Measurements from ENCODE around the gene SUN1.

The SUN1 gene

GRCh38 chr7:876972-877311 lies 44.7 kb downstream of the SUN1 start:
- DNase-seq (ENCODE audit: low read depth) = peak; percentile 23

- DNase-seq (ENCODE audit: low read depth) = no peak
Measured at GRCh38 chr7:877312-878232, 45.3 kb downstream of the SUN1 start.

- DNase-seq (ENCODE audit: low read depth) = no peak
Measured at GRCh38 chr7:879093-879492, 46.8 kb downstream of the SUN1 start.

- no peak for DNase-seq (ENCODE audit: low read depth)
Measured at GRCh38 chr7:879706-880105, 47.4 kb downstream of the SUN1 start.

- no peak for DNase-seq (ENCODE audit: low read depth)
Measured at GRCh38 chr7:880450-880849, 48.2 kb downstream of the SUN1 start.

- no peak for DNase-seq (ENCODE audit: low read depth)
Measured at GRCh38 chr7:881441-882234, 49.4 kb downstream of the SUN1 start.

- DNase-seq (ENCODE audit: low read depth) = no peak
Measured at GRCh38 chr7:882336-883035, 50.2 kb downstream of the SUN1 start.

- no peak for DNase-seq (ENCODE audit: low read depth)
Measured at GRCh38 chr7:883055-884021, 51.1 kb downstream of the SUN1 start.

GRCh38 chr7:884191-885003 lies 52.1 kb downstream of the SUN1 start:
- no peak for DNase-seq (ENCODE audit: low read depth)

GRCh38 chr7:885261-885892 lies 53.1 kb downstream of the SUN1 start:
- no peak for DNase-seq (ENCODE audit: low read depth)

GRCh38 chr7:885893-886625 lies 53.8 kb downstream of the SUN1 start:
- DNase-seq (ENCODE audit: low read depth) = no peak

GRCh38 chr7:886626-887487 lies 54.6 kb downstream of the SUN1 start:
- DNase-seq (ENCODE audit: low read depth) = no peak

GRCh38 chr7:887488-887820 lies 55.2 kb downstream of the SUN1 start:
- DNase-seq (ENCODE audit: low read depth) = no peak

GRCh38 chr7:888081-889024 lies 56.1 kb downstream of the SUN1 start:
- no peak for DNase-seq (ENCODE audit: low read depth)

GRCh38 chr7:889025-889390 lies 56.7 kb downstream of the SUN1 start:
- no peak for DNase-seq (ENCODE audit: low read depth)

- DNase-seq (ENCODE audit: low read depth) = no peak
Measured at GRCh38 chr7:889391-889790, 57.1 kb downstream of the SUN1 start.

- no peak for DNase-seq (ENCODE audit: low read depth)
Measured at GRCh38 chr7:890868-891267, 58.6 kb downstream of the SUN1 start.

GRCh38 chr7:891291-891690 lies 59.0 kb downstream of the SUN1 start:
- DNase-seq (ENCODE audit: low read depth) = no peak
